ENCODE results near the gene DOCK11.

GRCh38 chrX:118574666-118575065, 79.1 kb downstream of the DOCK11 start:
- TF ChIP-seq, protein P1, sequence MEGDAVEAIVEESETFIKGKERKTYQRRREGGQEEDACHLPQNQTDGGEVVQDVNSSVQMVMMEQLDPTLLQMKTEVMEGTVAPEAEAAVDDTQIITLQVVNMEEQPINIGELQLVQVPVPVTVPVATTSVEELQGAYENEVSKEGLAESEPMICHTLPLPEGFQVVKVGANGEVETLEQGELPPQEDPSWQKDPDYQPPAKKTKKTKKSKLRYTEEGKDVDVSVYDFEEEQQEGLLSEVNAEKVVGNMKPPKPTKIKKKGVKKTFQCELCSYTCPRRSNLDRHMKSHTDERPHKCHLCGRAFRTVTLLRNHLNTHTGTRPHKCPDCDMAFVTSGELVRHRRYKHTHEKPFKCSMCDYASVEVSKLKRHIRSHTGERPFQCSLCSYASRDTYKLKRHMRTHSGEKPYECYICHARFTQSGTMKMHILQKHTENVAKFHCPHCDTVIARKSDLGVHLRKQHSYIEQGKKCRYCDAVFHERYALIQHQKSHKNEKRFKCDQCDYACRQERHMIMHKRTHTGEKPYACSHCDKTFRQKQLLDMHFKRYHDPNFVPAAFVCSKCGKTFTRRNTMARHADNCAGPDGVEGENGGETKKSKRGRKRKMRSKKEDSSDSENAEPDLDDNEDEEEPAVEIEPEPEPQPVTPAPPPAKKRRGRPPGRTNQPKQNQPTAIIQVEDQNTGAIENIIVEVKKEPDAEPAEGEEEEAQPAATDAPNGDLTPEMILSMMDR (conservative IDR thresholded peaks at IDR 0.05 in 1 of 2, IDR thresholded peaks at IDR 0.05 in 1 of 2; ENCODE audit: low read depth in 1 of 2, low read length in 2 of 2), result no peak
- TF ChIP-seq EZH2 (IDR thresholded peaks at IDR 0.05; ENCODE audit: low read length, missing control alignments), result no peak

Measured in fibroblast of lung (primary cell).